Spinal cord (tissue), 10 donors: ENCODE measurements around the gene CTPS2. TPM values are rescaled to one million over a fixed set of nuclear protein-coding genes. Genes with fewer than 3 reads are reported as not detected.
A peak's percentile ranks its signal among the peaks of the same experiment; 100 is the strongest.

Experiments
- DNase-seq, 6 donors: peaks; one replicate each; pipeline versions ENCODE4 v3.0.0 to v3.0.0-alpha.2; 2013 to 2015; ENCODE audit warnings: low spot score in 6 of 6, low read depth in 4 of 6
- H3K27ac ChIP-seq: one replicate; pipeline ENCODE4 v1.5.1; 2013; ENCODE audit warnings: low read depth, low read length, control low read depth
- H3K27me3 ChIP-seq: one replicate; pipeline ENCODE4 v1.6.1; 2013; ENCODE audit warnings: low read length; ENCODE audit not compliant: control insufficient read depth, insufficient read depth
- H3K36me3 ChIP-seq: one replicate; pipeline ENCODE4 v1.6.1; 2013; ENCODE audit warnings: low read length; ENCODE audit not compliant: control insufficient read depth, insufficient read depth
- H3K4me1 ChIP-seq: one replicate; pipeline ENCODE4 v1.6.1; 2013; ENCODE audit warnings: low read length; ENCODE audit not compliant: control insufficient read depth, insufficient read depth
- H3K4me3 ChIP-seq: one replicate; pipeline ENCODE4 v1.5.1; 2013; ENCODE audit warnings: low read depth, low read length, control low read depth
- H3K9me3 ChIP-seq: one replicate; pipeline ENCODE4 v1.6.1; 2013; ENCODE audit warnings: low read length; ENCODE audit not compliant: control insufficient read depth, insufficient read depth
- WGBS: methylation state at CpG from one replicate; pipeline ENCODE4 v1.1.5; 2013; ENCODE audit warnings: missing lambda C conversion rate; ENCODE audit not compliant: insufficient coverage; 5-methylcytosine and 5-hydroxymethylcytosine counted together
- polyA plus RNA-seq, 2 donors: library from polyadenylated mRNA; unstranded; fragments of 120-200 nt; gene quantifications; one replicate each; pipeline ENCODE4 v1.2.1, GENCODE V29; 2013; ENCODE audit not compliant: insufficient read length in 2 of 2
- total RNA-seq, 2 donors: library from RNA; depleted of rRNA in 1 of 2; stranded (reverse); fragments of 120-200 nt in 1 of 2; fragments of >200 nt in 1 of 2; gene quantifications; one replicate each; pipeline versions ENCODE4 v1.2.3 to v1.2.4, GENCODE V29; 2013 to 2014
- donor health status: healthy.

Gene CTPS2
- total and polyA plus RNA-seq, 4 donors: 23.8 to 28.9 (median 26.1) TPM

DNA sequence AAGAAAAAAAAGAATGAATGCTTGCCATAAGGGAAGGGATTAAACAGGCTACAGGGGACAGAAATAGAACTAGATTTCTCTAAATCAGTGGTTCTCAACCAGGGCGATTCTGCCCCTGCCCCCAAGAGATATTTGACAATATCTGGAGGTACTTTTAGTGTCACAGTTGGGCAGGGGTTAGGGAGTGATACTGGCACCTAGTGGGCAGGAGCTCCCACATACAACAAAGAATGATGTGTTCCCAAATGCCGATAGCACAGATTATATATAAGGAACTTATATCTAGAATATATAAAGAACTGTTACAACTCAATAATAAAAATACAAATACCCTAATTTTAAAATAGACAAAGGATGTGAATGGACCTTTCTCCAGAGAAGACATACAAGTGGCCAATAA, 47.8 kb downstream of the CTPS2 start:
- Histone ChIP-seq H3K36me3 (peaks cover 5% of the 10 kb centered on the region), H3K27me3 (peaks cover 39% of the 10 kb centered on the region), H3K27ac (no peak overlapping the region), H3K4me3 (no peak overlapping the region), H3K4me1 (no peaks in the 10 kb centered on the region), H3K9me3 (no peaks in the 10 kb centered on the region)
- peak in 1 of 6 donors; percentile 8 for DNase-seq
- no CpG with 5 or more reads among the region's 2 CpGs for WGBS

DNA sequence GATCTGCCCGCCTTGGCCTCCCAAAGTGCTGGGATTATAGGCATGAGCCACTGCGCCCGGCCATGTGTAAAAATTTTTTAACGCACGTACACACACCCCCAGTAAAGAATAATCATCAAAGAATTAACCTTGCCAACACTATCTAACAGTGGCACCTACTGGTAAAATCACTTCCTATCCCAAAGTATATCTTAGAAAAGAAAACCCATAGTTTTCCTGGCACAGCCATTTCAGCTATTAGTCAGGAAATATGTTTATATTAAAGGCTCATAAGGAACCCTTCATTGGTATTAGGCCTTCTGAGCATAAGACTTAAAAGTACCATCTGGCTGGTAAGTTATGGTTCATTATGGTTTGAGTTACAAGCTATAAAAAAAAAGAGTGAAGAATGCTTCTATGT, 48.4 kb downstream of the CTPS2 start:
- peaks cover 5% of the 10 kb centered on the region for H3K36me3 ChIP-seq
- 92% methylated on average over 3 of the region's 5 CpGs for WGBS
- peak in 1 of 6 donors; percentile 44 for DNase-seq
- H3K4me3 ChIP-seq: no peak overlapping the region
- H3K27ac ChIP-seq: no peak overlapping the region
- peaks cover 38% of the 10 kb centered on the region for H3K27me3 ChIP-seq
- no peaks in the 10 kb centered on the region for H3K4me1 ChIP-seq
- H3K9me3 ChIP-seq: no peaks in the 10 kb centered on the region

DNA sequence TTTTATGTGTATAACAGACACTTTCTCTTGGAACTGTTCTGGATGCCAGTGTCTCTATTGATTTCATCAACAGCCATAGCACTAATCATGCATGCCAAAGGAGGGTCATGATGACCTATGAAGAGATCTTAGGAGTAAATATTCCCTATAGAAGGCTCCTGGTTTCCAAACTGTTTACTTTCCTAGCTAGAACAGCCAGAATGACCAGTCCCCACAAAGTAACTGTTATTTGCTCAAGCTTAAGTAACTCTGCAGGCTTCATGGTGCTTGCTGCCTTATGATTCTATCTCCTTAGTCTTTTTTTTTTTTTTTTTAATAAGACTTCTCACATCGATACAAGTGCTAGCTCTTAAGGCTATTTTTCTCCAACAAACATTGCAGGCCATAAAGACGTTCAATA, 50.1 kb downstream of the CTPS2 start:
- H3K4me1 ChIP-seq: no peaks in the 10 kb centered on the region
- no peak overlapping the region for H3K4me3 ChIP-seq
- H3K27me3 ChIP-seq: peaks cover 29% of the 10 kb centered on the region
- WGBS: no CpG with 5 or more reads among the region's 2 CpGs
- no peaks in the 10 kb centered on the region for H3K36me3 ChIP-seq
- H3K9me3 ChIP-seq: no peaks in the 10 kb centered on the region
- no peak overlapping the region for H3K27ac ChIP-seq
- no peak for DNase-seq

DNA sequence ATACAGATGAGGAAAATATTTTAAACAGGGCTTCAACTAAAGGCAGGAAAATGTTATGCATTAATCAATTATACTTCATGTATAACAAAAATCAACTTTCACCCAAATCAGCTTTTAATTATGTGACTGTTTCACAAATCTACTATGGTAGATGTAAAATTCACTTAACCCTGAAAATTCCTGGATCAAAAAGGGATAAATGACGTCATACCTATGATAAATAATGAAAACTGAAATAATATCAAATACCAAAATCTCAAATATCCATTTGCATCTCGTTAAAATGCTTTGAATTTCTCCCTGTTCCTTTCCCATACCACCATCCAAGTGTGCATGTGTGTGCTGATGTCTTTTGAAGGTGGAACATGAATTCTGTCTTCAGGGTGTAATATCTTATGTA, 51.0 kb downstream of the CTPS2 start:
- WGBS: no CpG with 5 or more reads among the region's 2 CpGs
- DNase-seq: no peak
- Histone ChIP-seq H3K4me1 (no peaks in the 10 kb centered on the region), H3K27ac (no peak overlapping the region), H3K36me3 (no peaks in the 10 kb centered on the region), H3K4me3 (no peak overlapping the region), H3K9me3 (no peaks in the 10 kb centered on the region), H3K27me3 (peaks cover 31% of the 10 kb centered on the region)

DNA sequence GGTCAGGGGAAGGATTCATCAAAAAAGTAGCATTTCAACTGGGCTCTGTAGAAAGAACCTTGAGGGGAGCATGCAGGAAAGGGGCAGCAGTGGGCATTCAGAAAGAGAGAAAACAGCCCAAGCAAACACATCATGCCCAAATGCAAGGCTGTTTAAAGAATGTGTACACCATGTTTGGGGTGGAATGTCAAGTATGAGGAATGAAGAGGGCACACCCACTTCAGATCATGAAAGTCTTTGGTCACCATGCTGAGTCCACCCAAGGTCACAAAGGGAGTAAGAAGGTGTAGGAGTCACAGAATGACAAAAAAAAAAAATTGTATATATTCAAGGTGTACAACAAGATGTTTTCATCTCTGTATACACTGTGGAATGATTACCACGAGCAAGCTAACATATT, 53.1 kb downstream of the CTPS2 start:
- Histone ChIP-seq H3K36me3 (no peaks in the 10 kb centered on the region), H3K4me1 (no peaks in the 10 kb centered on the region), H3K9me3 (no peaks in the 10 kb centered on the region), H3K4me3 (no peak overlapping the region), H3K27ac (no peak overlapping the region), H3K27me3 (peaks cover 26% of the 10 kb centered on the region)
- WGBS: no CpG with 5 or more reads among the region's 1 CpG
- DNase-seq: no peak

DNA sequence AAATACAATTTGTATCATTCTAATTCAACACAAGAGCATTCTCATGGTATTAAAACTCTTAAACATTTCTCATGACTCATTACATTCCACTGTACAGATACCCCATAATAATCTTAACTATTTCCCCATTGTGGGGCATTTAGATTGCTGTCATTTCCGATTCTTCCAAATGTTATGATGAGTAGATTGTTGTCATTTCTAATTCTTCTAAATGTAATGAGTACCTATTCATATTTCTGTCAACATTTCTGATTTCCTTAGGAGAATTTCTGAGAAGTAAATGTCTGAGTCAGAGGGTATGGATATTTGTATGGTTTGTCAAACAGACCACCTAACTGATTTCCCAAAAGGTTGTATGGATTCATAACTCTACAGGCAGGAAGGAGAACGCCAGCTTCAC, 54.2 kb downstream of the CTPS2 start:
- H3K36me3 ChIP-seq: no peaks in the 10 kb centered on the region
- H3K4me3 ChIP-seq: no peak overlapping the region
- H3K4me1 ChIP-seq: no peaks in the 10 kb centered on the region
- no peak for DNase-seq
- H3K27me3 ChIP-seq: peaks cover 29% of the 10 kb centered on the region
- H3K9me3 ChIP-seq: no peaks in the 10 kb centered on the region
- no peak overlapping the region for H3K27ac ChIP-seq
- whole genome bisulfite sequencing: no CpG with 5 or more reads among the region's 2 CpGs

DNA sequence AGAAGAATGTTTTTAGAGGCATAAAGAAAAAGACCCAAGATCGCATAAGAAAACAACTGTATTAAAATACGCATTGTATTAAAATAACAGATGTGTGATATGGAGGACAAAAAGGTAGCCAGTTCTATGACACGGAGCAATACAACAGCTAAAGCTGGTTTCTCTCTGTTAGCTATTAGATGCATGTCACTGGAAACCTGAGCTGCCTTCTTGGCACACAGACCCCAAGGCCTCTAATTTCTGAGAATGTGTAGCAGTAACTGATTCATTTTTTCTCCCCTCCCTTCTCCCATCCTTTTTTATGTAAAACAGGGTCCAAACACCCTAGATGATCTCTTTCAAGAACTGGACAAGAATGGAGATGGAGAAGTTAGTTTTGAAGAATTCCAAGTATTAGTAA, 58.4 kb downstream of the CTPS2 start:
- H3K4me3 ChIP-seq: no peak overlapping the region
- no peak for DNase-seq
- H3K27me3 ChIP-seq: peaks cover 23% of the 10 kb centered on the region
- WGBS: no CpG with 5 or more reads among the region's 3 CpGs
- no peak overlapping the region for H3K27ac ChIP-seq
- no peaks in the 10 kb centered on the region for H3K9me3 ChIP-seq
- no peaks in the 10 kb centered on the region for H3K4me1 ChIP-seq
- no peaks in the 10 kb centered on the region for H3K36me3 ChIP-seq

DNA sequence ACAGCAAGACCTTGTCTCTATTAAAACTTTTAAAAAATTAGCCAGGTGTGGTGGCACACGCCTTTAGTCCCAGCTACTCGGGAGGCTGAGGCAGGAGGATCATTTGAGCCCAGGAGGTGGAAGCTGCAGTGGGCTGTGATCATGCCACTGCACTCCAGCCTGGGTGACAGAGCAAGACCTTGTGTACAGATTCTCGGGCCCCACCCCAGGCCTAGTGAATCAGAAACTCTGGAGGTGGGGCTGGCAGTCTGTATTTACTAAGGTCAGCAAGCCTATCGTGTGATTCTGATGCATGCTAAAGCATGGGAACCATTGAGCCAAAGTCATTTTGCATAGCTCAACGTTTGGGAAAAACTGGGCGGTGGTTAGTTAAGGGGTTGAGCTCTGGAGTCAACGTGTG, 59.0 kb downstream of the CTPS2 start:
- no peaks in the 10 kb centered on the region for H3K36me3 ChIP-seq
- 91% methylated on average over 6 of the region's 7 CpGs for WGBS
- no peaks in the 10 kb centered on the region for H3K4me1 ChIP-seq
- H3K4me3 ChIP-seq: no peak overlapping the region
- H3K27ac ChIP-seq: no peak overlapping the region
- H3K27me3 ChIP-seq: peaks cover 21% of the 10 kb centered on the region
- no peak for DNase-seq
- no peaks in the 10 kb centered on the region for H3K9me3 ChIP-seq

DNA sequence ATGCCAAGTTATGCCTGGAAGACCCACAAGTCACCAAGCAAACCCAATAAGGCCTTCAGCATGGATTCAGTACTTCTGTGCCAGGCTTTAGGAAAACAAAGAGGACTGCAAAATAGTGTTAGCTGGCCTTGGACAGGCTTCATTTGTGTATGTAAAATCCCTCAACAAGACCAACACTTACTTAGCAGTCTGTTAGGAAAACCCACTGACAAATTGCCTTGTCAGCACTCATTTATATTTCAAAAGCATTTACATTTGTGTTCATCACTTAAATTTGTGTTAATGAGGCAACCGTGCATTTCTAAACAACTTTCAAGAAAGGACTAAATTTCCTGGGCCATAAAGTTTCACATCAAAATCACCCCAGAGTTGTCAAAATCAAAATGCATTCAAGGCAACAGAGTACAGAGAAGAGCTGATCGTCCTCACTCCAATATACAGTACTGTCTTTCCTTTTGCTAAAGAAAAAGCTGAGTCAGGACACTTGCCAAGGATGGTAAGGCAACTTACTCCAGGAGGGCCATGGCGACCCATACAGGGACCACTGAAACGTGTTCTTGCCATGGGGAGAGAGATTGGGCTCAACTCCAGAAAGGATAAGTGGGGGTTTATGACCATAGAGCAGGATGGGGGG, 61.0 kb downstream of the CTPS2 start:
- H3K27me3 ChIP-seq: peaks cover 17% of the 10 kb centered on the region
- H3K36me3 ChIP-seq: no peaks in the 10 kb centered on the region
- no peaks in the 10 kb centered on the region for H3K4me1 ChIP-seq
- WGBS: 70% methylated on average over 3 of the region's 4 CpGs
- DNase-seq: no peak
- no peak overlapping the region for H3K4me3 ChIP-seq
- H3K9me3 ChIP-seq: no peaks in the 10 kb centered on the region
- no peak overlapping the region for H3K27ac ChIP-seq

DNA sequence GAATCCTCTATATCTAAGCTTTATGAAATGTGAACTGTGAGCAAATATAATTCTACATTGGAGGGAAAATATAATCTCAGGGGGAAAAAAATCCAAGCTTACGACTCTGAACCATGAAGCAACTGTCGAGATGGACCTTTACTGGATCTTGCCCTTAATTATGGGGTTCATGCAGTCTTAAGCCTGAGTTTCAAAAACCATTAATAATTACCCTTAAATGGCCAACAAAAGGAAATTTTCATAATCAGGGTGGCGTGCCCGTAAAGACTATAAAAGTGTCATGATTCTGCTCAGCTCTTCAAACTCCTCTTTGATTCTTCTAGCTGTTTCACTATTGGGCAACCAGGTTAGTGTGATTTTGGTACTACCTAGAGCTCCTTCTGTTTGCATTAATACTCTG, 62.6 kb downstream of the CTPS2 start, which contains the start of gene S100G:
S100G (plus strand) TSS at position 301 of the 400 bp plus-strand sequence. CDS start 849 bp downstream, outside the sequence.
- Histone ChIP-seq H3K36me3 (no peaks in the 10 kb centered on the region), H3K9me3 (no peaks in the 10 kb centered on the region), H3K27me3 (peaks cover 23% of the 10 kb centered on the region), H3K27ac (no peak within 1 kb of the TSS), H3K4me1 (no peaks in the 10 kb centered on the region), H3K4me3 (no peak within 1 kb of the TSS)
- no peak for DNase-seq
- WGBS: no CpG with 5 or more reads among the region's 4 CpGs
